ENCODE data around the gene COMMD8.
"Not testable (repeated sequence)": the region's sequence is repeated elsewhere in the genome, so short reads cannot be mapped to it uniquely, and the experiment has no call there.

Gene COMMD8

GRCh38 chr4:47463235-47463956 is at the start of gene COMMD8:
Gene COMMD8, minus strand, starts transcription at chr4:47463702. Its CDS starts 51 bp downstream, at chr4:47463651.
- DNase-seq (ENCODE audit: low read depth in 2 of 2): peak; percentile 95 to 97

GRCh38 chr4:47510506-47511143 is 47.1 kb upstream of the COMMD8 start:
- no peak for DNase-seq (ENCODE audit: low read depth in 2 of 2)

GRCh38 chr4:47505666-47506065 is 42.2 kb upstream of the COMMD8 start:
- DNase-seq (ENCODE audit: low read depth in 2 of 2): no peak

GRCh38 chr4:47505147-47505546 is 41.6 kb upstream of the COMMD8 start:
- DNase-seq (ENCODE audit: low read depth in 2 of 2): no peak

- no peak for DNase-seq (ENCODE audit: low read depth in 2 of 2)
Observed at GRCh38 chr4:47500776-47501175, 37.3 kb upstream of the COMMD8 start.

GRCh38 chr4:47499700-47500099 is 36.2 kb upstream of the COMMD8 start:
- no peak for DNase-seq (ENCODE audit: low read depth in 2 of 2)

GRCh38 chr4:47498899-47499298 is 35.4 kb upstream of the COMMD8 start:
- DNase-seq (ENCODE audit: low read depth in 2 of 2): no peak

GRCh38 chr4:47494124-47494430 is 30.6 kb upstream of the COMMD8 start:
- DNase-seq (ENCODE audit: low read depth in 2 of 2): no peak

GRCh38 chr4:47493238-47494123 is 30.0 kb upstream of the COMMD8 start:
- DNase-seq (ENCODE audit: low read depth in 2 of 2): no peak

GRCh38 chr4:47490550-47490949 is 27.0 kb upstream of the COMMD8 start:
- no peak for DNase-seq (ENCODE audit: low read depth in 2 of 2)

- no peak for DNase-seq (ENCODE audit: low read depth in 2 of 2)
Observed at GRCh38 chr4:47488706-47489105, 25.2 kb upstream of the COMMD8 start.

GRCh38 chr4:47486727-47487126 is 23.2 kb upstream of the COMMD8 start:
- not testable (repeated sequence) for DNase-seq (ENCODE audit: low read depth in 2 of 2)

- DNase-seq (ENCODE audit: low read depth in 2 of 2): no peak
Observed at GRCh38 chr4:47486231-47486673, 22.8 kb upstream of the COMMD8 start.

GRCh38 chr4:47485768-47486167 is 22.3 kb upstream of the COMMD8 start:
- no peak for DNase-seq (ENCODE audit: low read depth in 2 of 2)

GRCh38 chr4:47485047-47485692 is 21.7 kb upstream of the COMMD8 start, which contains the start of gene ATP10D:
Gene ATP10D, plus strand, starts transcription at chr4:47485275. Its CDS starts 27,266 bp downstream, at chr4:47512541.
- DNase-seq (ENCODE audit: low read depth in 2 of 2): peak; percentile 72 to 74

GRCh38 chr4:47484168-47484567 is 20.7 kb upstream of the COMMD8 start:
- no peak for DNase-seq (ENCODE audit: low read depth in 2 of 2)

GRCh38 chr4:47483745-47484144 is 20.2 kb upstream of the COMMD8 start:
- no peak for DNase-seq (ENCODE audit: low read depth in 2 of 2)

GRCh38 chr4:47482326-47482725 is 18.8 kb upstream of the COMMD8 start:
- DNase-seq (ENCODE audit: low read depth in 2 of 2): no peak

- DNase-seq (ENCODE audit: low read depth in 2 of 2): no peak
Observed at GRCh38 chr4:47478804-47479203, 15.3 kb upstream of the COMMD8 start.

GRCh38 chr4:47475411-47475810 is 11.9 kb upstream of the COMMD8 start:
- no peak for DNase-seq (ENCODE audit: low read depth in 2 of 2)

- no peak for DNase-seq (ENCODE audit: low read depth in 2 of 2)
Observed at GRCh38 chr4:47474799-47475198, 11.3 kb upstream of the COMMD8 start.
